GM19438 (cell line): ENCODE results near the gene PODXL2.

Experiments
- ATAC-seq: cut with Tn5 transposase; IDR thresholded peaks from one replicate; pipeline ENCODE4 v1.9.1; 2021; ENCODE audit warnings: low read depth; ENCODE audit not compliant: unreplicated experiment

Gene PODXL2

DNA sequence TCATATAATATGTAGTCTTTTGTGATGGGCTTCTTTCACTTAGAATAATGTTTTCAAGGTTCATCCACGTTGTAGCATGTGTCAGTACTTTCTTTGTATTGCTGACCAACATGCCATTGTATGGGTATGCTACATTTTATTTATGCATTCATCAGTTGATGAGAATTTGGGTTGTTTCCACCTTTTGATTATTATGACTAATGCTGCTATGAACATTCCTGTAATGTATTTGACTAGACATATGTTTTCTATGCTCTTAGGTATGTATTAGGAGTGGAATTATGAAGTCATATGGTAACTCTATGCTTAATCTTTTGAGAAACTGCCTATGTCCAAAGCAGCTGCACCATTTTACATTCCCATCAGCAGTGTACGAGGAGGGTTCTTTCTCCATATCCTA is 3.2 kb upstream of the PODXL2 start:
- ATAC-seq = no peak

DNA sequence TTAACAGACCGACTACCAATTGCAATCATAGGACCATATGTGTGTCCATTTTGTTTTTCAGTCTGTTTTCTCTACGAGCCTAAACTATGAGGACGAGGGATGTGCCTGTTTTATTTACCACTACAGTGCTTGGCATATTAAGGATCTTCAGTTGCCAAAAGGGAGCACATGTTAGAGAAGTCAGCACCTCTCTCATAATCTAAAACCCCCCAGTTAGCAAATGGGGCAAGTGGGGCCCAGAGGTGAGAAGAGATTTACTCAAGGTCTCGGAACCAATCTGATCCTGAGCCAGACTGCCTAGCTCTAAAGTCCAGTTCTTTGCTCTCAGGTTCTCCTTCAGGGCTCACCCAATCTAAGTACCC is 578 bp upstream of the PODXL2 start:
- no peak for ATAC-seq

DNA sequence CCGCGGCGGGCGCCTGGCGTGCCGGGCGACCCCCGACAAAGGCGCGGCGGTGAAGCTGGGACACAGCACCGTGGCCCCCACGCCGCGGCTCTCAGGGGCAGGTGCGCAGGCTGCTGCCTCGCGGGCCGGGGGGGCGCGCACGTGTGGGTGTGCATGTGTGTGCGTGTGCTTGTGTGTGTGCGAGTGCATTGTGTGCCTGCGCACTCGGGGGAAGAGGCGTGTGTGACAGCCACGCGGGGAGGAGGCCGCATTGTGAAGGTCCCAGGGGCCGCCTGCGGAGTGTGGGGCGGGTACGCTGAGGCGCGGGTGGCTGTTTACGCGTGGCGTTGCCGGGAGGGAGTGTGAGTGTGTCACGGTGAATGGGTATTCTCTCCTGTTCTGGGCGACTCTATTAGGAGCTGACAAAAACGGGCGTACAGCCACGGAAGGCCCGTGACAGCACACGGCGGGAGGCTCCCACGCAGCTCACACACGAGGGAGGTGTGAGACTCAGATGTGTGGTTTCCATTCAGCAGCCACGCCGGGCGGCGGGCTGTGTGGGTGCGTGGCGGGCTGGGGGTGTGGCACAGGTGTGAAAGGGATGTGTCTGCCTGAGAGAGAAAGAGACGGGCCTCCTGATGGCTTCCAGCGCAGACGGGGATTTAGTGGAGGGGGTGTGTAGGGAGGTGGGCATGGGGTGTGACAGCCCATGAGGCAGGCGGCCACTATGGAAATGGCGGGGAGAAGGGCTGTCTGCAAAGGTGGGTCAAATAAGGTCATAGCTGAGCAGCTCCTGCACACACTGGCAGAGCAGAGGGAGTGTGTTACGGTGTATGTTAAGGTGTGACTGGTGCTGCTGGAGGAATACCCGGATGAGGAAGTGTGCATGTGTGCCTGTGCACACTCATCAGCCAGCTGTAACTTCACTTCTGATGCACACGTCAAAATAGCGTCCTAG is 750 bp downstream of the PODXL2 start:
- no peak for ATAC-seq

GRCh38 chr3:127630811-127631714 is 2.1 kb downstream of the PODXL2 start:
- ATAC-seq = no peak

DNA sequence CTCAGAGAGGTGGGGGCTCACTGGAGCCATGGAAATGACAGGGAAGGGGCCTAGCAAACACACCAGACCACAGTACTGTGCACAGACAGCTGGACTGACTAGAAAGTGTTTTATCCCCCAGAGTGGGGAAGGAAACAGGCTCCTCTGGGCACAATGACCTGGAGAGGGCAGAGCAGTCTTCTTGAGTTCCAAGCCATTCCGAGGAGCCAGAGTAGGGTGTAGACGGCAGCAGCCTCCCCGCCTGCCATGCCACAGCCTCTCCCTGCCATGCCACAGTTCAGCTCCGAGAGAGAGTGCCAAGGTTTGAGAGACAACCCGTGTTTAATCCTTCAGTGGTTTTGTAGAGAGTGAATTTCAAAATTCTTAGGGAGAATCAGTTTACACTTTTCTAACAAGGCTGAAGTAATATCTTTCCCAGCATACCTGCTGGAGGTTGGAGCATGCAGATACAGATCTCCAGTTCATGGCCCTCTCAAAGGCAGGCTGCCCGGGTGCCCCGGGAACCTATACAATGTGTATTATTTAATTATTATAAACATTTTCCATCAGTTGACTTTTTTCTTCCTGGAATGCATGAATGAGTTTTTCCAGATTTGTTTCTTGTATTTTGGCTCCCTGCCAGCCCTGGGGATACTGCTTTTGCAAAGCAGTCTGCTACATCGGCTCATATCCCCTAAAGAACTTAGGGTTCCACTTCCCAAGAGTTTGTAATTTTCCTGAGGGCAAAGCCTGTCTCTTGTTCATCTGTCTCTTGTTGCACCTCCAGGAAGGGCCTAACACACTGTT is 3.2 kb downstream of the PODXL2 start:
- ATAC-seq = no peak

- ATAC-seq = no peak
Measured at GRCh38 chr3:127634653-127635052, 5.7 kb downstream of the PODXL2 start.

- ATAC-seq = no peak
Measured at GRCh38 chr3:127637546-127637945, 8.6 kb downstream of the PODXL2 start.

DNA sequence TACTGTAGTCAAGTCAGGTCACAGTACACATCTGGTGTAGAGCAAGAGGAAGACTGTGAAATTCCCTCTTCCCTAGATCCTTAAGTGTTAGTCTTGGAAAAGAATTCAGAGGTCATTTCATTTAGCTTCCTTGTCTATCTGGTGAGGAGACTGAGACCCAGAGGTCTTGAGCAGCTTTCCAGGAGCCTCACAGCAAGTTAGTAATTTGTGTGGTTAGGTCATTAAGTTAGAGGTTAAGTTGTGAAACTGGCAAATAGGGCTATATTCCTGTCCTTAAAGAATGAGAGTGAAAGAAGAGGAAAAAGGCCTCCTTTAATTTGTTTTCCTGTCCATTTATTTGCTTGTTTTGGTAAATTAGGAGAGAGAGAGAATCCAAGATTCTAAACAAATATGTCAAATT is 9.0 kb downstream of the PODXL2 start:
- ATAC-seq = no peak

- ATAC-seq = no peak
Measured at GRCh38 chr3:127639173-127640041, 10.4 kb downstream of the PODXL2 start.

GRCh38 chr3:127640042-127640355 is 11.0 kb downstream of the PODXL2 start:
- ATAC-seq = no peak

GRCh38 chr3:127644641-127645370 is 15.8 kb downstream of the PODXL2 start:
- no peak for ATAC-seq

- ATAC-seq = no peak
Measured at GRCh38 chr3:127645371-127646015, 16.5 kb downstream of the PODXL2 start.

- ATAC-seq = no peak
Measured at GRCh38 chr3:127646501-127647046, 17.6 kb downstream of the PODXL2 start.

- ATAC-seq = no peak
Measured at GRCh38 chr3:127647166-127647844, 18.3 kb downstream of the PODXL2 start.

GRCh38 chr3:127647845-127648204 is 18.8 kb downstream of the PODXL2 start:
- ATAC-seq = no peak

- no peak for ATAC-seq
Measured at GRCh38 chr3:127650236-127650635, 21.3 kb downstream of the PODXL2 start.

GRCh38 chr3:127651516-127652172 is 22.7 kb downstream of the PODXL2 start:
- ATAC-seq = no peak
